ENCODE measurements around the gene KIAA1217. TPM values are rescaled to one million over a fixed set of nuclear protein-coding genes. Genes with fewer than 3 reads are reported as not detected.

The KIAA1217 gene
- polyA plus RNA-seq, 3 donors, result not detected

DNA sequence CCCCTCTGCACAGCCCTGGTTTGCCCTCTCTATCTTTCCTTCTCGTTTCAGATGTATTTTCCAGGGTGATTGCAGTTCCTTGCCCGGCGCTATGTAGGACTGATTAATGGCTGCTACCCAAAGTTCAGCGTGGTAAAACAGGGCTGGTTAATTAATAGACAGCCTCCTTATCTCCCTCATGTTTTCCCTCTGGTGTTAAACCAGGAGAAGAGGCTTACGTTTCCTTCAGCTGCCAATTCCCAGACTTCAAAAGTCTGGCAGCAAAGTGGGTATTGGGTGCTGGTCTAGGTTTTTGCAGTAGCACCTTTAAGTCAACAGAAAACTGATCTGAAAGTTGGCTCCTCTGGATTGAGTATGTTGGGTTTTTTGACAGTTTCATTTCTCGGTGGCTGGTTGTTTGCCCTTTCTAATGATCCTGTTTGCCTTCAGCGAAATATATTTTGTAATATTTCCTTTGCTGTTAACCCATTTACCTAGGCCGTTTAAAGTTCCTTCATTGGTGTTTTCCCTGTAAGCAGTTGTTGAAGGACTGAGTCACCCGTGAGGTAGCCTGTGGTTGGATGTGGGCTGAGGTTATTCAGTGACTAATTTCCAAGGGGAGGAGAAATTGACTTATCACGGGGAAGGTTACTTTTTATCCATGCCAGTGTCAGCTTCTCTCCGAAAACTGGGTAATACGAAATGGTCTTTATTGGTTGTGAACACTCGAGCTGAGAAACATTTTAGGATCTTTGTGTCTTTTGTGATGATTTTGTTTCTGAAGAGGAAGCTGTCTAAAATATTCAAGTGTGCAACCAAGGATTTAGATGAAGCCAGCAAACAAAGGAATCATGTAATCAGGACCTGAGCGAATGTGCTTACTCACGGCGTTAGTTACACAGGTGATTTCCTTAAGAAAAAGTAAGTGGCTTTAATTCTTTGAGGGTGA is 257.2 kb downstream of the KIAA1217 start:
- 87% methylated on average over 5 of the region's 16 CpGs for WGBS (ENCODE audit: insufficient coverage)
- no peaks in the 10 kb centered on the region for H4K20me1 ChIP-seq (ENCODE audit: insufficient read depth, low read length)
- H3K4me3 Mint-ChIP-seq, result no peak overlapping the region
- no peaks in the 10 kb centered on the region for H3K27me3 ChIP-seq (ENCODE audit: control insufficient read depth in 2 of 2, insufficient read depth in 2 of 2, low read length in 2 of 2)
- H3K79me2 ChIP-seq (ENCODE audit: insufficient read depth, low read length), result no peaks in the 10 kb centered on the region
- no peaks in the 10 kb centered on the region for H3K36me3 Mint-ChIP-seq
- H3K36me3 ChIP-seq (replicated peaks in 1 of 2; ENCODE audit: control insufficient read depth in 1 of 2, insufficient read depth in 2 of 2, low read length in 2 of 2), result no peaks in the 10 kb centered on the region
- no peak overlapping the region for H3K4me3 ChIP-seq (replicated peaks in 1 of 3; ENCODE audit: low read depth in 2 of 3, low read length in 3 of 3)
- H3K4me1 Mint-ChIP-seq, result no peaks in the 10 kb centered on the region
- H2AFZ ChIP-seq (ENCODE audit: insufficient read depth, low read depth, low read length, poor library complexity, severe bottlenecking), result no peak overlapping the region
- DNase-seq, result no peak
- H3K4me2 ChIP-seq (replicated peaks; ENCODE audit: extremely low read depth, low read length, poor library complexity, severe bottlenecking), result no peak overlapping the region
- H3K27me3 Mint-ChIP-seq (ENCODE audit: low read depth in 3 of 3), result peaks cover 0 to 2% (median under 1%) of the 10 kb centered on the region in 3 donors
- TF ChIP-seq, protein P1, sequence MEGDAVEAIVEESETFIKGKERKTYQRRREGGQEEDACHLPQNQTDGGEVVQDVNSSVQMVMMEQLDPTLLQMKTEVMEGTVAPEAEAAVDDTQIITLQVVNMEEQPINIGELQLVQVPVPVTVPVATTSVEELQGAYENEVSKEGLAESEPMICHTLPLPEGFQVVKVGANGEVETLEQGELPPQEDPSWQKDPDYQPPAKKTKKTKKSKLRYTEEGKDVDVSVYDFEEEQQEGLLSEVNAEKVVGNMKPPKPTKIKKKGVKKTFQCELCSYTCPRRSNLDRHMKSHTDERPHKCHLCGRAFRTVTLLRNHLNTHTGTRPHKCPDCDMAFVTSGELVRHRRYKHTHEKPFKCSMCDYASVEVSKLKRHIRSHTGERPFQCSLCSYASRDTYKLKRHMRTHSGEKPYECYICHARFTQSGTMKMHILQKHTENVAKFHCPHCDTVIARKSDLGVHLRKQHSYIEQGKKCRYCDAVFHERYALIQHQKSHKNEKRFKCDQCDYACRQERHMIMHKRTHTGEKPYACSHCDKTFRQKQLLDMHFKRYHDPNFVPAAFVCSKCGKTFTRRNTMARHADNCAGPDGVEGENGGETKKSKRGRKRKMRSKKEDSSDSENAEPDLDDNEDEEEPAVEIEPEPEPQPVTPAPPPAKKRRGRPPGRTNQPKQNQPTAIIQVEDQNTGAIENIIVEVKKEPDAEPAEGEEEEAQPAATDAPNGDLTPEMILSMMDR (IDR thresholded peaks at IDR 0.05), result no peak
- no peak overlapping the region for H3K9ac ChIP-seq (ENCODE audit: insufficient read depth, low read length, poor library complexity, severe bottlenecking)
- H3K9me3 Mint-ChIP-seq, result peaks cover 0 to 16% (median 2%) of the 10 kb centered on the region in 7 donors
- H3K27ac Mint-ChIP-seq, result no peak overlapping the region
- no peaks in the 10 kb centered on the region for H3K4me1 ChIP-seq (ENCODE audit: control insufficient read depth in 1 of 2, insufficient read depth in 2 of 2, low read length in 2 of 2)
- H3K27ac ChIP-seq (ENCODE audit: low read depth in 1 of 2, low read length in 2 of 2), result no peak overlapping the region
- intact Hi-C loops (cut with micrococcal nuclease), result no loop called here
- no peaks in the 10 kb centered on the region for H3K9me3 ChIP-seq (replicated peaks in 1 of 2; ENCODE audit: control insufficient read depth in 1 of 2, insufficient read depth in 1 of 2, low read length in 2 of 2)

DNA sequence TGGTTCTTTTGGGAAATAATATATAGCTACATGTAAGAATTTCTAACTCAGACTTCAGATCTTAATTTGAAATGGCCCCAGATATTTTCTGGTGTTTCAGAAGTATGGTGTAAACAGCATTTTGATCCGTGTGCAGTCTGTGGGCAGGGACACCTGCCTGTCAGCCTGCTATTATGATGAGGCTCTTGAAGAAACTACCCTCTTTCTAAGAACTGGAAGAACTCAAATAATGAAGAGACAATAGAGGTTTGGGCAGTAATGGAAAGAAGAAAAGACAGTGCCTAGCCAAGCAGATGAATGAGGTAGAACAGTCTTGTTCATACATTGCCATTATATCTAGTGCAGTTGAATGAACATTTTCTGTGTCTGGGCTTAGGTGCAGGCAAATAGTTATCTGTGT is 258.2 kb downstream of the KIAA1217 start:
- TF ChIP-seq, protein P1 (IDR thresholded peaks at IDR 0.05), result no peak
- Histone ChIP-seq H3K9me3 (replicated peaks in 1 of 2; ENCODE audit: control insufficient read depth in 1 of 2, insufficient read depth in 1 of 2, low read length in 2 of 2) (no peaks in the 10 kb centered on the region), H3K27ac (ENCODE audit: low read depth in 1 of 2, low read length in 2 of 2) (no peak overlapping the region), H3K4me2 (replicated peaks; ENCODE audit: extremely low read depth, low read length, poor library complexity, severe bottlenecking) (no peak overlapping the region), H3K4me1 (ENCODE audit: control insufficient read depth in 1 of 2, insufficient read depth in 2 of 2, low read length in 2 of 2) (no peaks in the 10 kb centered on the region), H3K79me2 (ENCODE audit: insufficient read depth, low read length) (no peaks in the 10 kb centered on the region), H2AFZ (ENCODE audit: insufficient read depth, low read depth, low read length, poor library complexity, severe bottlenecking) (no peak overlapping the region), H3K36me3 (replicated peaks in 1 of 2; ENCODE audit: control insufficient read depth in 1 of 2, insufficient read depth in 2 of 2, low read length in 2 of 2) (no peaks in the 10 kb centered on the region), H3K4me3 (replicated peaks in 1 of 3; ENCODE audit: low read depth in 2 of 3, low read length in 3 of 3) (no peak overlapping the region), H3K27me3 (ENCODE audit: control insufficient read depth in 2 of 2, insufficient read depth in 2 of 2, low read length in 2 of 2) (no peaks in the 10 kb centered on the region), H4K20me1 (ENCODE audit: insufficient read depth, low read length) (no peaks in the 10 kb centered on the region), H3K9ac (ENCODE audit: insufficient read depth, low read length, poor library complexity, severe bottlenecking) (no peak overlapping the region)
- no peak for DNase-seq
- Mint-ChIP-seq H3K9me3 (peaks cover 0 to 9% (median 2%) of the 10 kb centered on the region in 7 donors), H3K4me1 (no peaks in the 10 kb centered on the region), H3K27me3 (ENCODE audit: low read depth in 3 of 3) (peaks cover 0 to 2% (median 1%) of the 10 kb centered on the region in 3 donors), H3K27ac (no peak overlapping the region), H3K4me3 (no peak overlapping the region), H3K36me3 (no peaks in the 10 kb centered on the region)
- intact Hi-C loops (cut with micrococcal nuclease), result no loop called here
- no CpG with 5 or more reads among the region's 1 CpG for WGBS (ENCODE audit: insufficient coverage)
